ENCODE measurements around the gene SMARCA5. TPM values are rescaled to one million over a fixed set of nuclear protein-coding genes. Genes with fewer than 3 reads are reported as not detected.

The SMARCA5 gene
- total and polyA plus RNA-seq, 9 of the 15 experiments (the other 6 are each of a cell fraction or from before 2014, with no cell fraction given): 21.6 to 57.8 (median 34.6) TPM

GRCh38 chr4:143531380-143531779, 17.9 kb downstream of the SMARCA5 start:
- peak; percentile 74 for FAIRE-seq
- WGBS (ENCODE audit: insufficient coverage, low coverage, missing lambda C conversion rate): 29% methylated on average over 1 of the region's 1 CpG
- intact Hi-C loops (cut with micrococcal nuclease) (no loop called here), in situ Hi-C loops (cut with MboI) (no loop called here)
- H3K79me2 ChIP-seq (ENCODE audit: control insufficient read depth, insufficient read depth, low read length): no peaks in the 10 kb centered on the region
- no peaks in the 10 kb centered on the region for H3K4me1 ChIP-seq (replicated peaks in 1 of 2; ENCODE audit: control insufficient read depth in 2 of 2, insufficient read depth in 2 of 2, low read length in 2 of 2)
- POLR2A ChIA-PET: no interaction called here
- peak in 1 of 4 experiments; percentile 25 for DNase-seq (ENCODE audit: extremely low read depth in 1 of 4, low spot score in 3 of 4)
- H3K27me3 ChIP-seq (ENCODE audit: control insufficient read depth in 2 of 2, insufficient read depth in 2 of 2, low read length in 2 of 2): no peaks in the 10 kb centered on the region
- H3K4me2 ChIP-seq (ENCODE audit: insufficient read depth, low read length): no peak overlapping the region
- H3K9me3 ChIP-seq (replicated peaks; ENCODE audit: control insufficient read depth, insufficient read depth, low read depth, low read length): no peaks in the 10 kb centered on the region
- no TSS peak for BruUV-seq (replicated peaks)
- no peak overlapping the region for H3K27ac ChIP-seq (ENCODE audit: extremely low read depth, low read depth, low read length)
- H4K20me1 ChIP-seq (replicated peaks; ENCODE audit: control insufficient read depth, insufficient read depth, low read length): no peaks in the 10 kb centered on the region
- no peak overlapping the region for H3K9ac ChIP-seq (ENCODE audit: insufficient read depth in 1 of 2, low read depth in 2 of 2, low read length in 2 of 2)
- no peak overlapping the region for H3K4me3 ChIP-seq
- ATAC-seq: peak; percentile 86
- H2AFZ ChIP-seq (ENCODE audit: low read depth, low read length): no peak overlapping the region
- CTCF ChIA-PET (ENCODE audit: low intra/inter-chr PET ratio): no interaction called here
- peaks cover 95% of the 10 kb centered on the region for H3K36me3 ChIP-seq (ENCODE audit: control insufficient read depth, insufficient read depth, low read length)
- no peaks in the 10 kb centered on the region for H3K9me1 ChIP-seq (ENCODE audit: control insufficient read depth, insufficient read depth, low read length)
- no peak for TF ChIP-seq BCL6 (CRISPR knock-in tag; IDR thresholded peaks at IDR 0.05)
- TF ChIP-seq CHCHD3 (CRISPR knock-in tag; IDR thresholded peaks at IDR 0.05): no peak
- TF ChIP-seq ZNF263 (CRISPR knock-in tag; IDR thresholded peaks at IDR 0.05; ENCODE audit: borderline replicate concordance): no peak
- TF ChIP-seq AFF4 (CRISPR knock-in tag; IDR thresholded peaks at IDR 0.05): no peak
- TF ChIP-seq SMARCA4 (IDR thresholded peaks at IDR 0.05): no peak
- TF ChIP-seq CTCF (IDR thresholded peaks at IDR 0.05 in 2 of 3, conservative IDR thresholded peaks at IDR 0.05 in 1 of 3; ENCODE audit: insufficient read depth in 2 of 3, low read depth in 1 of 3, low read length in 3 of 3): peak in 2 of 3 experiments; percentile 39 to 40; a peak in 4 of 6 replicates
- no peak for TF ChIP-seq MXD1 (CRISPR knock-in tag; IDR thresholded peaks at IDR 0.05; ENCODE audit: borderline replicate concordance, poor library complexity, severe bottlenecking)
- TF ChIP-seq LCOR (CRISPR knock-in tag; IDR thresholded peaks at IDR 0.05): no peak
- peak in 1 of 2 experiments; percentile 25; a peak in 1 of 4 replicates for TF ChIP-seq RAD21 (CRISPR knock-in tag; conservative IDR thresholded peaks at IDR 0.05 in 1 of 2, IDR thresholded peaks at IDR 0.05 in 1 of 2)
- no peak for TF ChIP-seq TFAM (CRISPR knock-in tag; conservative IDR thresholded peaks at IDR 0.05)
- TF ChIP-seq ZFP1 (CRISPR knock-in tag; IDR thresholded peaks at IDR 0.05): no peak
- no peak for TF ChIP-seq KLF6 (CRISPR knock-in tag; IDR thresholded peaks at IDR 0.05; ENCODE audit: borderline replicate concordance)
- TF ChIP-seq PBX2 (CRISPR knock-in tag; IDR thresholded peaks at IDR 0.05; ENCODE audit: low read depth): no peak
- TF ChIP-seq PBX2 (tag; conservative IDR thresholded peaks at IDR 0.05; ENCODE audit: low read depth): no peak

Measured in K562 (cell line).